ENCODE results near the gene HRNR. TPM values are rescaled to one million over a fixed set of nuclear protein-coding genes. Genes with fewer than 3 reads are reported as not detected.
"Not testable (repeated sequence)": the region's sequence is repeated elsewhere in the genome, so short reads cannot be mapped to it uniquely, and the experiment has no call there.

HRNR gene
- 0.05 TPM for polyA plus RNA-seq (2013, experiment 1 of 2; ENCODE audit: insufficient read length)
- 0.07 TPM for polyA plus RNA-seq (2013, experiment 2 of 2; ENCODE audit: insufficient read length)

DNA sequence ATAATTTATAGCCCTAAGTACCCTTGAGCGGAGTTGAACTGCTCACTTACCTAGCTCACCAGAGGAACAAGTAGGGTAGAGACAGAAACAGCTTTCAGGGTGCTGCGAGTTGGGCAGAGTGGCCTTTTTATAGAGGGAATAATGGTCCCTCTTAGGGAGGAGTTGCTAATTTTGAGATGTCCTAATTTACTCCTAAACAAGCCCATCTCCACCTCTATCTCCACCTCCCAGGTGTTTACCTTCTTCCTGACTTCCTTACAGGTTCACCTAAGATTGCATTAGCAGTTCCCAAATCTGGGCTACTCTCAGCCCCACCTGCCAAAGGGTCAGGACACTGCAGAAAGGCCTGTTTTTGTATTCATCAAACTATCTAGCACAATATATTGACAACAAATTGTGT lies at the start of gene HRNR:
Gene HRNR (minus strand): TSS at position 101 of the 400 bp plus-strand sequence. CDS start 940 bp downstream, outside the sequence.
- DNase-seq = no peak

DNA sequence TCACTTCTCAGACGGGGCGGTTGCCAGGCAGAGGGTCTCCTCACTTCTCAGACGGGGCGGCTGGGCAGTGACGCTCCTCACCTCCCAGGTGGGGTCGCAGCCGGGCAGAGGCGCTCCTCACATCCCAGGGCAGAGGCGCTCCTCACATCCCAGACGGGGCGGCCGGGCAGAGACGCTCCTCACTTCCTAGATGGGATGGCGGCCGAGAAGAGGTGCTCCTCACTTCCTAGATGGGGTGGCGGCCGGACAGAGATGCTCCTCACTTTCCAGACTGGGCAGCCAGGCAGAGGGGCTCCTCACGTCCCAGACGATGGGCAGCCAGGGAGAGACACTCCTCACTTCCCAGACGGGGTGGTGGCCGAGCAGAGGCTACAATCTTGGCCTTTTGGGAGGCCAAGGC lies 32.4 kb upstream of the HRNR start:
- DNase-seq = not testable (repeated sequence)

DNA sequence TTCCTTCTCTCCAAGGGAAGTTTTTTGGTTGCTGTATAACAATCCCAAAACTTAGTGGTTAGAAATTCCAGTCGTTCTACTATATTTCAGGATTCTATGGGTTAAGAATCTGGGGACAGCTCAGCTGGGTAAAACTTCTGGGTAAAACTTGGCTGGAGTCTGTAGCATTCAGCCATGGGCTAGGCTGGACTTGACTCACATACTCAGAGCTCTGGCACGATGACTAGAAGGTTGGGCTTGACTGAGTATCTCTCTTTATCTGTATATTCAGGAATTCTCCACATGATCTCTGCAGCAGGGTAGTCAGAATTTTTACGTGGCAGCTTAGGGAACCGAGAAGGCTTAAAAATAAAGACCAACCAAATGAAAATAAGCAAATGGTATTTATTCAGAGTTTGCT lies 28.2 kb upstream of the HRNR start:
- DNase-seq = peak; percentile 9

DNA sequence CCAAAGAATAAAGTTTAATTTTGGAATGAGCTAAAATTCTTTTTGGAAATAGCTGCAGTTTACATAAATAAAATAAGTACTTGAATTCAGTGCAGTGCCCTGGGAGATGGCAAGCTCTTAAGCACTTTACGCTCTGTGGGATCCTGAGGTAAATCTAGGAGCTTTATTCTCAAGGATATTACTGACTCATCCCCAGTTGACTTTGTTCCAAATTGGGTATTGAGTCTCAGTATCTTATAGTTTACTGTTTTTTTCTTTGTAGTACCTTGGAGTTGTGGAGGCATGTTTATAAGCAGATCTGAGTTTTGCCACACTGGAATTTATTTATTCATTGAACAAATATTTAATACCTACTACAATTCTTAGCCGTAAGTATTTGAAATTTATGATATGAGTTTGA lies 27.4 kb upstream of the HRNR start:
- DNase-seq = no peak

DNA sequence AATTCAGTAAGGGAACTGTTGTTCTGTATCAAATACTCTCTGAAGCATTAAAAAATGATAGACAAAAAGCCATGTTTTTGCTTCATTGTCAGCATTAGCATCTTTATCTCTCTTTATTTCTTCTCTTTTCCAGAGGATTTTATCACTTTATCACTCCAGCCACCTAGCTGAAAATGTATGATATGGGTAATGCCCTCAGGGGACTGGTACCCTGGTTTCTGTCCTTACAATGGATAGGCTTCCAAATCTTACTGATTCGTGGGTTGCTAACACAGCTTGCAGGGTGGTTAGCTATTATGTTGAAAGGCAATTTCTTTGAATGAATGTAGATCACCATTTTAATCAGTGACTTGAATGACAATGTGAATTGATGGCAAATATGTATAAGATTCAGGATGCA lies 23.3 kb upstream of the HRNR start:
- no peak for DNase-seq

DNA sequence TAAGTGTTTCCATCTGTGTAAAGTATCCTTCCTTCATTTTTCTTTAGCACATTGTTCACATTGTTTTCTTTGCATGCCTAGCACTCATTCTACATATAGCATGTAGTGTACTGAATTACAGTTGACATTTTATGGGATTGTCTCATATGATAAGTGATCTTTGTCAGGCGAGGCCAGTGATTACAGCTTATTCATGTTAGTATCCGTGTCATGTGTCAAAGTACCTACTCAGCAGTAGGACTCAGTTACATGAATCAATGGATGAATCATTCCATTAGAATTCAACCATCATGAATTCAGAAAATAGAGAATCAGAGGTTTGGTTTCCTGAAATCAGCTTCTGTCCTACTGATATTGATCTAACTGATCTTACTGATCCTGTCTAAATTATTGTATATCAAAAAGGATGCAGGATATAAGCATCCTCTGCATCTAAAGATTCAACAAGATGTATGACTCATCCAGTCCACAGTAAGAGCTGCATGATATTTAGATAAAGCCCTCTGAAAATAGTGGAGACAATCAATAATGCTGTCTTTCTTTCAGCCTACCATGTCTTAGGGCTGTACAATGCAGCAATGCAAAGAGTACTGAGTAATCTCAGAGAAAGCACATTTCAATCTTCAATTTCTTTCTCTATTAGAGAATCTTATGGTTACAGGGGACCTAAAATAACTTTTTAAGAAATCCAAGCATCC lies 20.7 kb upstream of the HRNR start:
- DNase-seq = no peak

DNA sequence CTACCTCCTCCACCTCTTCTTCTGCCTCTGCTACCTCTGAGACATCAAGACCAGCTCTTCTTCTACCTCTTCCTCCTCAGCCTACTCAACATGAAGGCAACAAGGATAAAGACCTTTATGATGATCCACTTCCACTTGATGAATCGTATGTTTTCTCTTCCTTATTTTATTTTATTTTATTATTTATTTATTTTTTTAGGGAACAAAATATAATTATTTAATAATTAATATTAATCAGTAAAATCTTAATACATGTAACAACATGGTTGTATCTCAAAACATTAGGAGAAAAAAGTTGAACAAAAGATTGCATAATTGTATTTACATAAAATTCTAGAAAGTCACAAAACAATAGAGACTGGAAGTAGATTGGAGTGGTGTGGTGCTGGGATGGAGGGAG lies 13.1 kb upstream of the HRNR start:
- no peak for DNase-seq

DNA sequence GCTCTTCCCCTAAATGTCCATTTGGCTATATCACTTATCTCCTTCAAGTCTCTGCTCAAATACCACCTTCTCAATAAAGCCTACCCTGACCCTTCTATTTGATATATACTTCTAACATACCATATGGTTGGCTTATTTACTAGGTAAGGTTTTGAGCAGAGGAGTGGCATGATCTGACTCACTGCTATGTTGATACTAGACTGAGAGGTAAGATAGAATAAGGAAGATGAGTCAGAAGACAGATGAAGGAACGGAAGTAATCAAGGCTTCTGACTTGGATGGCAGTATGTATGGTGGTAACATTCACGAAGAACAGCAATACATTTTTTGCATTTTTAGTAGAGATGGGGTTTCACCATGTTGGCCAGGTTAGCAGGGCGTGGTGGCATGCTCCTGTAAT lies 4.8 kb upstream of the HRNR start:
- DNase-seq = no peak

DNA sequence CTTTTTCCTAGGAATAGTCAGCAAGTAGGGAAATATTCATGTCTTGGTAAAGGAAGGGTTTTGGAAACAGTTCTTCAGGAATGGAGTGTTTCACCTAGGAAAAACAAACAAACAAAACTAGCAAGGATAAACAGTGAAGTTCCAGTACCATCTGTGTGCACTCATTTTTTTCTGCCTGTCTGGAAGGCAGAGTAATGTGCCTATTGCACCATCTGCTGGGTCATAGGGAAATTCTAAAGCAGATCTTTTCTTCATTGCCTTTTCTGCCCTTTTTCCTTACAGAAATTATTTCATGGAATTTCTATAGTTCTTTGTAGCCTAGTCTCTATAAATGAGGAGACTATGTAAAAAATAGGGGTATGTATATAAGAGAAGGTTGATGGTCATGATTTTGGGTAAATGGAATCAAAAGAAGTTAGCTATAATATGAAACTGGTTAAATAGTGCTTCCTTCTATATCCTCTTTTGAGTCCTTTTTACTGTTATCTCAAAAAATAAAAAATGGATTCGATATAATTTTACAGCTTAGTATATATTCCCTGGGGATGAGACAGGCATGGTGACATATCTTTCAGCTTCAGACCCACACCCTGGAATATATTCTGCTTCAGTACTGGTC lies 3.4 kb upstream of the HRNR start:
- no peak for DNase-seq

DNA sequence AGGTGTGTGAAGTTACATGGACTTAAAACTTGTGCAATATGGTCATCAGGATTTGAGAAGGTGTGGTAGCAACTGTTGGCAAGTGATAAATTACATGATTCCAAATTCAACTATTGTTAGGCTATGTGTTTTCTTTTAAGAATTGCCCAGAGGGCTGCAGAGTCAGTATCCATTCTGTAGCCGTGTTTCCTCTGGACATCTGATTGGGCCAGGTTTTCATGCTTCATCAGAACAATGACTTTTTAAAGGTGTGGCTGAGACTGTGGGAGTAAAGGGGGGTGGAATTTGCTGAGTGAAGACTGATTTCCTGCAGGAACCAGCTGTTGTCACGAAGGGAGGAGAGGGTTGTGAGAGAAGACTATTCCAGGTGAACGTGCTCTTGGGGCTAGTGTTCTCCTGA lies 1.7 kb upstream of the HRNR start:
- no peak for DNase-seq

DNA sequence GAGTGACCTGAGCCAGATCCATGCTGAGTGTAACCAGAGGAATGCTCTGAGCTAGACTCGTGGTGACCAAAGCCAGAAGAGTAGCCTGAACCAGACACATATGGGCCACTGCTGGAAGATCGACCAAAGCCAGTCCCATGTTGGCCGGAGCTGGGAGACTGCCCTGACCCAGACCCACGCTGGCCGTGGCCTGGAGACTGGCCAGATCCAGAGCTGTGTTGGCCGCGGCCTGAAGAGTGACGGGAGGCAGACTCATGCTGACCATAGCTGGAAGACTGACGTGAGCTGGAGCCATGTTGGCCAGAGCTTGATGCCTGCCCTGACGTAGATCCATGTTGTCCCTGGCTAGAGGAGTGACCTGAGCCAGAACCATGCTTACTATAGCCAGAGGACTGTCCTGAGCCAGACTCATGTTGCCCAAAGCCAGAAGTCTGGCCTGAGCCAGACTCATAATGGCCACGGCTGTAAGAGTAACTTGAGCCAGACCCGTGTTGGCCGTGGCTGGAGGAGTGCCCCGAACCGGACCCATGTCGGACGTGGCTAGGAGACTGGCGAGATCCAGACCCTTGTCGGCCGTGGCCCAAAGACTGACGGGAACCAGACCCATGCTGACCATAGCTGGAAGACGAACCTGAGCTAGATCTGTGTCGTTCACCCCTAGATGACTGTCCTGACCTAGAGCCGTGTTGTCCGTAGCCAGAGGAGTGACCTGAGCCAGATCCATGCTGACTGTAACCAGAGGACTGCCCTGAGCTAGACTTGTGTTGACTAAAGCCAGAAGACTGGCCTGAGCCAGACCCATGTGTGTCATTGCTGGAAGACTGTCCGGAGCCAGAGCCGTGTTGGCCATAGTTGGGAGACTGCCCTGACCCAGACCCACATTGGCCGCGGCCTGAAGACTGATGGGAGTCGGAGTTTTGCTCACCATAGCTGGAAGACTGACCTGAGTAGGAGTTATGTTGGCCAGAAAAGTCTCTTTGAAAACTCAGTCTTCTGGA lies 3.5 kb downstream of the HRNR start:
- DNase-seq = no peak

DNA sequence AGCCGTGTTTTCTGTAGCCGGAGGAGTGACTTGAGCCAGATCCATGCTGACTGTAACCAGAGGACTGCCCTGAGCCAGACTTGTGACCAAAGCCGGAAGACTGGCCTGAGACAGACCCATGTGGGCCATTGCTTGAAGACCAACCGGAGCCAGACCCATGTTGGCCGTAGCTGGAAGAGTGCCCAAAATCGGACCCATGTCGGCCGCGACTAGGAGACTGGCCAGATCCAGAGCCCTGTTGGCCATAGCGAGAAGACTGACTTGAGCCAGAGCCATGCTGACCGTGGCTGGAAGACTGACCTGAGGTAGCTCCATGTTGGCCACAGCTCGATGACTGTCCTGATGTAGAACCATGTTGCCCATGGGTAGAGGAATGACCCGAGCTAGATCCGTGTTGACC lies 4.6 kb downstream of the HRNR start:
- DNase-seq = not testable (repeated sequence)

DNA sequence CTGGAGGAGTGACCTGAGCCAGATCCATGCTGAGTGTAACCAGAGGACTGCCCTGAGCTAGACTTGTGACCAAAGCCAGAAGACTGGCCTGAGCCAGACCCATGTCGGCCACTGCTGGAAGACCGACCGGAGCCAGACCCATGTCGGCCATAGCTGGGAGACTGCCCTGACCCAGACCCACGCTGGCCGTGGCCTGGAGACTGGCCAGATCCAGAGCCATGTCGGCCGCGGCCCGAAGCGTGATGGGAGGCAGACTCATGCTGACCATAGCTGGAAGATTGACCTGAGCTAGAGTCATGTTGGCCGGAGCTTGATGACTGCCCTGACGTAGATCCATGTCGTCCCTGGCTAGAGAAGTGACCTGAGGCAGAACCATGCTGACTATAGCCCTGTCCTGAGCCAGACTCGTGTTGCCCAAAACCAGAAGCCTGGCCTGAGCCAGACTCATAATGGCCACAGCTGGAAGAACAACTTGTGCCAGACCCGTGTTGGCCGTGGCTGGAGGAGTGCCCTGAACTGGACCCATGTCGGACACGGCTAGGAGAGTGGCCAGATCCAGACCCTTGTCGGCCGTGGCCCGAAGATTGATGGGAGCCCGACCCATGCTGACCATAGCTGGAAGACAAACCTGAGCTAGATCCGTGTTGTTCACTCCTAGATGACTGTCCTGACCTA lies 5.1 kb downstream of the HRNR start:
- DNase-seq = no peak

DNA sequence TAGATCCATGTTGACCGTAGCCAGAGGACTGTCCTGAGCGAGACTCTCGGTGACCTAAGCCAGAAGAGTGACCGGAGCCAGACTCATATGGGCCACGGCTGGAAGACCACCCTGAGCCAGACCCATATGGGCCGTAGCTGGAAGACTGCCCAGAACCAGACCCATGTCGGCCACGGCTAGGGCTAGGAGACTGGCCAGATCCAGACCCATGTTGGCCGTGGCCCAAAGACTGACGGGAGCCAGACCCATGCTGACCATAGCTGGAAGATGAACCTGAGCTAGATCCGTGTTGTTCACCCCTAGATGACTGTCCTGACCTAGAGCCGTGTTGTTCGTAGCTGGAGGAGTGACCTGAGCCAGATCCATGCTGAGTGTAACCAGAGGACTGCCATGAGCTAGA lies 8.4 kb downstream of the HRNR start:
- DNase-seq = not testable (repeated sequence)

DNA sequence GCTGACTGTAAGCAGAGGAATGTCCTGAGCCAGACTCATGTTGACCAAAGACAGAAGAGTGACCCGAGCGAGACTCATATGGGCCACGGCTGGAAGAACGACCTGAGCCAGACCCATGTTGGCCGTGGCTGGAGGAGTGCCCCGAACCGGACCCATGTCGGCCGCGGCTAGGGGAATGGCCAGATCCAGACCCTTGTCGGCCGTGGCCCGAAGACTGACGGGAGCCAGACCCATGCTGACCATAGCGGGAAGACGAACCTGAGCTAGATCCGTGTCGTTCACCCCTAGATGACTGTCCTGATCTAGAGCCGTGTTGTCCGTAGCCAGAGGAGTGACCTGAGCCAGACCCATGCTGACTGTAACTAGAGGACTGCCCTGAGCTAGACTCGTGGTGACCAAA lies 9.1 kb downstream of the HRNR start:
- not testable (repeated sequence) for DNase-seq

DNA sequence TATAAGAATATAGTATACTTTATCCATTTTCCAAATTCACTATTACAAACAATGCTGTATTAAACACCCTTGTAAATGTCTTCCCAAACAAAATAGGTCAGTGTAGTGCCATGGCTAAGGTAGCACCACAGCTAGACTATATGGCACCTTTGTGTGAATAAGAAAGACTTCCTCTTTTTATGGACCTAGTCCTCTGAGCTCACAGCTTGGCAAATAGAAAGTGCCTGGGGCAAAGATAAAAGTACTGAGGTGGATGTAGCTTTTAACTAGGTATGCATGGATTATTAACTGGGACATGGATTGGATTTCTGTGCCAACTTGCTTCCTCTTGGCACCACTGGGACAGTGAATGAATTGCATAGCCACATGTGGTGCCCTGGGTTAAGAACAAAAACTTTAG lies 25.0 kb downstream of the HRNR start:
- no peak for DNase-seq

DNA sequence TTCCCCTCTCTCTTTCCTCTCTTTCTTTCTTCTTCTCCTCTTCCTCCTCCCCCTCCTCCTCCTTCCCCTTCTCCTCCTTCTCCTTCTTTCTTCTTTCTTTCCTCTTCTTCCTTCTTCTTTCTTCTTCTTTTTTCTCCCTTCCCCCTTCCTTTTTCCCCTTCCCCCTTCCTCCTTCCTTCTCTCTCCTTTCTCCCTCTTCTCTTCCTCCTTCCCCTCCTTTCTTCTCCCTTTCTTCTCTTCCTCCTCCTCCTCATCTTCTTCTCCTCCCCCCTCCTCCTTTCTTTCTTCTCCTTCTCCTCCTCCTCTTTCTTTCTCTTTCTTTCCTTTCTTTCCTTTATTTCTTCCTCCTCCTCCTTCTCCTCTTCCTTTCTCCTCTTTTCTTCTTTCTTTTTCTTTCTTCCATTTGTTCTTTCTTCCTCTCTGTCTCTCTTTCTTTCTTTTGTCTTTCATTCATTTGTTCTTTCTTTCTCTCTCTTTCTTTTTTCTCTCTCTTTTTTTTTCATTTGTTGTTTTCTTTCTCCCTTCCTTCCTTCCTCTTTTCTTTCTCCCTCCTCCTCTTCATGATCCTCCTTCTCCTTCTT lies 26.5 kb downstream of the HRNR start:
- no peak for DNase-seq

DNA sequence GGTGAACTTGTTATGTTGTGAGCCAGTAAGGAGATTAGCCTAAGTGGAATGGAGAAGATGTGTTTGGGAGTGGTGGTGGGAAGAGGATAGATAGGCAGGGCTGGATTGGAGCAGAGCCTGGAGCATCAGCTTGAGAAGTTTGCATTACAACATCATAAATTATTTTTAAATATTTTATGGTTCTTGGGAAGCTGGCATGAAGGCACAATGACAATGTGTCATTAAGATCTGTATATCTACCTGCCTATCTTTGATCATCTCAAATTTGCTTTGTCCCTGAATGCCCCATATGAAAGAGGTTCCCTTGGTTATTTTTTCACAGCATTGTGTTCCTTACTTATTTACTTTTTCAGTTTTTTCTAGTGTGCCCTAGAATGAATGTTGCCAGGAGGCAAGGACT lies 32.3 kb downstream of the HRNR start:
- DNase-seq = no peak

DNA sequence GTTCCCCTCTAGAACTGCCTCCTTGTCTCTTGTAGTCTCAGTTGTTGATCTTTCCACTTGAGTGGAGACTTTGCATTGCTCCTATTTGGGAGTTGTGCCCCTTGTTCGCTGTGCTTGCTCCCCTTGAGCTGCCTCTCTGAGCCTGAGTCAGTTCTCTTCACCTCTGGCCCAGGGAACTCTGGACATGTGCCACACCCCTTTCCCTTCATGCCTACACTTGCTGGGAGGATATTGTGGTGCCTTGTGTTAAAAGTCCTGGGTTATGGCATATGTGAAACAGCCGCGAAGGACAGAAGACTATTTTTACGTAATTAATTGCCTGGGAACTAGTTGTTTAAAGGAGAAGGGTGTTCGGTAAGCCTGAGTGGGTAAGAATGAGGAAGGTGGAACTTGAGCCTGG lies 32.7 kb downstream of the HRNR start:
- DNase-seq = no peak

DNA sequence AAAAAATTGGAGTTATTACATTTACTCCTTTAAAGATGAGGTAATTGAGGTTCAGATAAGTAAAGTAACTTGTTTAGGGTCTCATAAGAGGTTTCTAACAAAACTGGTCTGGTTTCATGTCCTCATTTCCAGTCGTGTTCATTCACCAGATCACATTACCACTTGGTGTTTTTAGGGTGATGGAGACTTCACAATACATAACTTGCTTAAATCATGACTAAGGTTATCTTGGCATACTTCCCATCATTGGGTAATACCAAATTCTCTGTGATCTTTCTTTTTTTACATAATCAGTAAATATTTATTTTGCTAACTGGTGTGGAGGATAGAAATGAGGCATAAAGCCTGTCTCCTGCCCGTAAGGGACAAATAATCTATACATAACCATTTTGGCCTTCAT lies 33.4 kb downstream of the HRNR start:
- DNase-seq = no peak

DNA sequence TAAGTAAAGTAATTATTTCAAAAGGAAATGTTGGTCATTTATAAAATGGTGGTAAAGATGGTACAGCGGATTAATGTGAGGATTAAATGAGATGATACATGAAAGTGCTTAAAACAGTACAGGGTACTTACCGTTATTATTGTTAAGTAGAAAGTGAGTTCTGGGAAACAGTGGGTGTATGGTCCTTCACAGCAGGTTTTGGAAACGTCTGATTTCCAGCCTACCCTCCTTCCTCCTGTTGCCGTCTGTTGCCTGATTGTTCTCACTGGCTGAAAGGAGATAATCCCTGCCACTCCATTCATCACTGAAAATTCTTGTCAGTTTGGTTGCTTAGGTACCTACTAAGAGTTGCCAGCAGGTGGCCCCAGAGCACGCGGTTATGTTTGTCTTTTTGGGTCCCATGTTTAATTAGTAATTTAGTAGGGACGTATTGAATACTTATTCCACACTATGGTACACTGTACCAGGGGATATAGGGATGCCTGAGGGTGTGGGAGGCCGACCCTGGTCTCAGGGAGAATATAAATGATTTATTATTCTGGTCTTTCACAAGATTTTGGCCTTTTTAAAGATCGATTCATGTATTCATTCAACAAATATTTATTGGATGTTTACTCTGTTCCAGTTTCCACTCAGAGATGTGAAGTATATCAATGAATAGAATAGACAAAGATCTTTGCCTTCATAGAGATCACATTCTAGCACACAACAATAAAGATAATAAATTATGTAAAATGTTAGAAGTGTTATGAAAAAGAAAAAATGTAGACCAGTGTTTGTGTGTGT lies 34.1 kb downstream of the HRNR start:
- peak; percentile 65 for DNase-seq

Measured in fibroblast of skin of scalp (primary cell).